ENCODE measurements around the gene PGAM2.

The PGAM2 gene

DNA sequence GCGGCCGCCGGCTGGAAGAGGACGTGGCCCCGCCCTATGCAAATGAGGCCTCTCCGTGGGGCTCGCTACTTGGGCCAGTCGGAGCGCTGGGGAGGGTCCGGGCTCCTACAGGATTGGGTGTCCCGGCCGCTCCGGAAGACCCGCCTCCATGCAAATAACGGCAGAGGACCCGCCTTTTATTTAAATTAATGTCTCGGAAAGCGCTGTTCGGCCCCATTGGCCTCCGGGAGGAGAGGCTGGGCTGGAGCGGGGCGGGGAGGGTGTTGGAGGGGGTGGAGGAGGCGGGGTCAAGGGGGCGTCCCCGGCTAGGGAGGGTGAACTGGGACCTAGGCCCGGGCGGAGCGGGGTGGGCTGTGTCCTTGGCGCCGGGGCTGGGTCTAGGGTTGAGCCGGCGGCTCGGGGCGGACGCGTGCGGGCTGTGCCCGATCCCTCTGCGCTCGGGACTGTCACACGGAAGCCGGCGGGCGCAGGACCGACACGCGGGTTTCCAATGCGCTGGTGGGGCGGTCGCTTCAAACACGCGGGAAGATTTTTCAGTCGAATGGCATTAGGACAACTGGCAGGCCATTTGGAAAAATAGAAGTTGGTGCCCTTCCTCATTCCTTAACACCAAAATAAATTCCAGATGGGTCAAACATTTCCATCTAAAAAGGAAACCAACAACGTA, 17.3 kb upstream of the PGAM2 start:
- DNase-seq: peak; percentile 89

DNA sequence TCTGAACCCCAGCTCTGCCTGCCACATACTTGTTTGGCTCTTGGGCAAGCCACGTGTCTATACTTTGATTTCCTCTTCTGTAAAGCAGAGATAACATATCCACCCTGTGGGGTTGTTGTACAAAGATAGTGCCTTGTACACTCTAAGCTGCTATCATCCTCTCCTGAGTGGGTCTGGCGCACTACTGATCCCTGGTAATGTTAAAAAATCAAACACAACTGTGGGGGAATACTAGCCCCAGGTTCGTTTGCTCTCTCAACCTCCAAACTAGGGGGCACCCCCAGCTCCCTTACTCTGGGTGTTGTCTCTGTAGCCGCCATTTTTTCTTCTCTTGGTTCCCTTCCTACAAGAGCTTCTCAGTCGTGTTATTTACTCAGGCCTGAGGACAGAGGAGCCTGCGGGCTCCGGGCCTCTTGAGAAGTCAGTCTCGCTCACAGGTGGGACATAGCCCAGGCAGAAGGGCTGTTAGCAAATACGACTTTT, 15.9 kb upstream of the PGAM2 start:
- DNase-seq: no peak

DNA sequence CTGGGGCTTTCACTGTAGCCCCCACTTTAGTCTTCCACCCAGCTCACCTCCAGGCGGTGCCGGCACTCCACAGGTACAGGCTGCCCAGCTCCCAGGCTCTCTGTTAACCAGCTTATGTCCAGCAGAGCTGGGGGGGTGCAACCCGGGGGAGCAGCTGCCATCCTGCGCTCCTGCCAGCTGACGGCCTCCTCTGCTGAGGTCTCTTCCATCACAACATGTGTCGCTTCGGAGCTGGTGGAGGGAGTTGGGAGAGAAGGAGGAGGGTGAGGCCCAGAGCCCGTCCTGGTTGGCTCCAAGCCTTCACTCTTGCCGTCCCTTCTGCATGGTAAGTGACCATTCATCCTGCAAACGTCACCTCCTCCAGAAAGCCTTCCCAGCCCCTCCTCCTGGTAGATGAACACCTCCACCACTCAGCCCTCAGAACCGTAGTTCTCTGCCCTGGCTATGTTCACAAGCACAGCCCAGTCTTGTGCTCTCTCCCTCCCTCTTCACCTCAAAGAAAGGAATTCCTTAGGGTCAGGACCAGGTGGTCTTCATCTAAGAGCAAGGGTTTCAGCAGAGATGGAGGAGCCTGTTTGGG, 15.4 kb upstream of the PGAM2 start:
- DNase-seq: no peak

DNA sequence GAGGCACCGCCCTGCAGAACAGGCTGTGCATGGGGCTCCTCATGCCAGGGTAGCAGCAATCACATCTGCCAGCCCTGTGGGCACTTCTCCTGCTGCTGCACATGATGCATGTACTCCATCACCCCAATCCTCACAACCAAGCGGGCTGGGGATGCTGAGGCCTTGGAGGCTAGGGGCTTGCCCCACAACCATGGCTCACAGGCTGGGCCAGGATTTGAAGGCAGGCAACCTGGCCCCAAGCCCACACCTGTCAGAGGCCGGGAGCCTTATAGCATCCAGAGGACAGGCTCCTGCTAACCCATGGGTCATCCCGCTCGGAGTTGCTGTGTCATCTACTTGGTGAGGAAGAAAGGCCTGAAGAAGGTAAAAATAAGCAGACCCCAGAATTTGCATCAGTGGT, 14.8 kb upstream of the PGAM2 start:
- no peak for DNase-seq

DNA sequence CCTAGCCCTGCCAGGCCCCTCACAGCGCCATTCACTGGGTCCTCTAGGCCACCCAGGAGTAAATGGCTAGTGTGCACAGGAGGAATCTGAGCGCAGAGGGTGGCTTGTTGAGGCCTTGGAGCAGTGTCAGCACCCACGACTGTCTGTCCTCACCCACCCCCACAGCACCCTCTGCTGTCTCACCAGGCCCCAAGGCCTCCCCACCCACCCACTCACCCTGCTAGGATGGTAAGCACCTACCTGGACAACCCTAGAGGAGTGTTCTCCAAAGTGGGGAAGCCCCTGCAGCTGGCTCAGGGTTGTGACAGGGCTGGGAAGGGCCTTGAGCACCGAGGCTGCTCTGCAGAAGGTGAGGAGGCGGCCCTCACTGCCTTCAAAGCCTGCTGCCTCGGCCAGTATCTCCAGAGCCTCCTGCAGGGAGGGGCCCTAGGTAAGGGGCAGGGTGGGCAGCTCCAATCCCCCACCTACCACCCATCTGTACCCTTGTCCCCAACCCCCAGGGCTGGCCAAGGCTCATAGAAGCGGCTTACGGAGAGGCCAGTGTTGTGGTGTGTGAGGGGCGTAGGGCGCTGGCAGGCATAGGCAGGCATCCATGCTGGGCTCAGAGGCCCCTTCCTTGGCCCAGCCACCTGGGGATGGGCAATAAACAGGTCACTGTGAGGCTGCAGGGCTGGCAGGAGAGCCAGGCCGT, 14.1 kb upstream of the PGAM2 start:
- DNase-seq: no peak

DNA sequence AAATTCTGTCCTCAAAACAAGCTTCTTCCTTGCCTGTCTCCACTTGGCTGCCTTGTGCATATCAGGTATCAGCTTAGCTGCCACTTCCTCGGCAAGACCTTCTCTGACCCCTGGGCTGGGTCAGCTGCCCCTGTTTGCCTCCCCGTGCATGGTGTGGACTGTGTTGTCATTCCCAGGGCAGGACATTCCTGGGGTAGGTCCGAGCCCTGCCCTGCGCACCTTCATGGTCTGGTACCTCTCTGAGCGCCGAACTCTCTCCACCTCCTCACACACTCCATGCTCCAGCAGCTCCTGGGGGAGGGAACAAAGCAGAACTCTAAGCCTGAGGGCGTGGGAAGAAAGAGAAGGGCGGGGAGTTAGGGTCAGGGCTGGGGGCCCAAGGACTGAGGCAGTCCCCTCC, 13.2 kb upstream of the PGAM2 start:
- DNase-seq: no peak

DNA sequence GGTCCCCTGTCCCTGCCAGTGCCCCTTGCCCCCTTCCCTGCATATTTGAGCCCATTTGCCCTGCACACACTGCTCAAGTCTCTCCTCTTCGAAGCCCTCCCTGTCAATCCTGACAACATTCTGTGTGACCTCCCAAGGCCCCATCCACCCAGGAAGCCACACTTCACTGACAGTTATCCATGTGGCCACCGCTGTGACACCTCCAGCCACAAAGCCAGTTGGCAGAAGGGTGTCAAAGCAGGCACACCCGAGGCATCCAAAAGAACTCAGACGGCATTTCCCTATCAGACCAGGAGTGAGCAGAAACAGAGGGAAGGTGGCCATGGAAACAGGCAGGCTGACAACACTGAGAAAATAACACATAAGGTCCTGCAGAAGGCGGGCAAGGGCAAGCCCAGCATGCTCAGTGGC, 12.3 kb upstream of the PGAM2 start:
- no peak for DNase-seq

DNA sequence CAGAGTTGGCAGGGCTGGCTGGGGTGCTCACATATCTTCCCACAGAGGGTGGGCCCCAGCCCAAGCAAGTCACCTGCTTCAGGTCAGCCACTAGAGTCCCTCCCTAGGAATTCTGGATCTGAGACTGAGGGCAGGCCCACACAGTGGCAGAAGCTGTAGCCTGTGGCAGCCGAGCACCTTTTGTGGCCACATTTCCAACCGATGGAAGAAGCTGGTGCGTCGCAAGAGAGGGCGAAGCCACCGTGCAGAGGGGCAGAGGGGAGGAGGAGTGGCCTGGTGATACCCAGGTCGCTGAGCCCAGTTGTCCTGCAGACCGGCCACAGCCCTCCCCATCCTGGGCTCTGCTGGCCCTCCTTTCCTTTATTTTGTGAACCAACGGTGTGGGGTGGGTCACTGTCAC, 11.7 kb upstream of the PGAM2 start:
- DNase-seq: no peak

DNA sequence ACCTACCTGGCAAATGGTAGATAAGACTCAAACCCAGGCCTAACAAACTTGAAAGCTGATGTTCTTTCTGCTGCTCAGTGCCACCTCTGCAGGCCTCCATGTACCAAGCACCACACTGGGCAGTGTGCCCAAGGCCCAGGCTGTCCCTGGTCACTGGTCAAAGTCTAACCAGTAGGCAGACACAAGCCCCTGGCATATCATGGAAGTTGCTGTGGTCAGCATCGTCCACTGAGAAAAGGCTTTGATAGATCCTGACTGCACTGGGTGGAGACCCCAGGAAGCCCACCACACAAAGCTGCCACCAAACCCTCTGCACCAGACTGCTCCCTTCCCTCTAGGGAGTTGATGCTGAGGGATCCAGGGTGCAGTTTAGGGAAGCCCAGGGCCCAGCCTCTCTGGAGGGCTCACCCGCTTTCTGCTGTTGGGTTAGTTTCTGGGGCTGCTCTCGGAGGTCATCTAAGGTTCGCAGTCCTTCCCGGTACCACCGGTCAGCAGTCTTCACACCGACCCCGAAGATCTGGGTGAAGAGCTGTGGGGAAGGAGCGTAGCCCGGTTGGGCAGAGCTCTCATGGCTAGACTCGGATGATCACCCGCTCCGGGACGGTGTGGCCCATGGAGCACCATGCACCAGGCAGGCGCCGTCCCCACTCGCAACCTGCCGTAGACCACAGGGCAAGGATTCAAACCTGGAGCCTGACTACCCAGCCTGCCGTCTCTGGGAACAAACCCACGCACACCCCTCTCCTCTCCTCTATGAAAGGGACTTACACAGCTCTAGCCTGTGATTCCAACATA, 10.9 kb upstream of the PGAM2 start:
- no peak for DNase-seq

DNA sequence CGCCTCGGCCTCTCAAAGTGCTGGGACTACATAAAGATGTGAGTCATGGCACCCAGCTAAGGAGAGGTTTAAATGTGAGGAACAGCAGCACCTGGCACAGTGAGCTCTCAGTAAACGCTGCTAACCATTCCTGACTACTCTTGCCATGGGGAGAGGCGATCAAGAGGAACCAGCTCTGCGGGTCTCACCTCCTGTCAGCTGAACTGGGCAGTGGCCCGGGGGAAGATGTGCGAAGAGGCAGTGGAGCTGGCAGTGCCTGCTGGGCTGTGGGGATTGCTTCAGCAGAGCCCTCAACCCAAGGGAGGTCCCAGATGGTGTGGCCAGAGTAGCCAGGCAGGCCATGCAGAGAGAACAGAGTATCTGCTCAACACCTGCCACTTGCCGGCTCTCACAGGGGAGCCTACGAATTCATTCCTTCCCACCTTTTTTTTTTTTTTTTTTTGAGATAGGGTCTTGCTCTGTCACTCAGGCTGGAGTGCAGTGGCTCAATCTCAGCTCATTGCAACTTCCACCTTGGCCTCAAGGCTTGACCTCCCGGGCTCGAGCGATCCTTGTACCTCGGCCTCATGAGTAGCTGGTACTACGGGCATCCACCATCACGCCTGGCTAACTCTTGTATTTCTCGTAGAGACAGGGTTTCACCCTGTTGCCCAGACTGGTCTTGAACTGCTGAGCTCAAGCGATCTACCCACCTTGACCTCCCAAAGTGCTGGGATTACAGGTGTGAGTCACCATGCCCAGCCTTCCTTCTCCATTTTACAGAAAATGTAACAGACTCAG, 10.1 kb upstream of the PGAM2 start:
- no peak for DNase-seq

DNA sequence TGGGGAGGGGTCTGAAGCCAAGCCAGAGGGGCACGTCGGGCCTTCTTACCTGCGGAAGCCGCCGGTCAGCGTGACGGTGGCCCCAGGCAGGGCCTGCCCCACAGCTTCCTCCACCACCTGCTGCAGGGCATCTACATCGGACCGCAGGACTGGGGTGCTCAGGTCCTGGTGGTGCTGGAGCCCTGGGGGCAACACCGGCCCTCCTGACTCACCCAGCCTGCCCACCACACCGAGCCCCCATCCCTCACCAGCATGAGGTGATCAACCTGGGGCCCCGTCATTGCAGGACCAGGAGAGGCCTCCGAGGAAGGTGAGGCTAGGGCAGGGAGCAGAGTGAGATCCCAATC, 9.0 kb upstream of the PGAM2 start:
- DNase-seq: no peak

DNA sequence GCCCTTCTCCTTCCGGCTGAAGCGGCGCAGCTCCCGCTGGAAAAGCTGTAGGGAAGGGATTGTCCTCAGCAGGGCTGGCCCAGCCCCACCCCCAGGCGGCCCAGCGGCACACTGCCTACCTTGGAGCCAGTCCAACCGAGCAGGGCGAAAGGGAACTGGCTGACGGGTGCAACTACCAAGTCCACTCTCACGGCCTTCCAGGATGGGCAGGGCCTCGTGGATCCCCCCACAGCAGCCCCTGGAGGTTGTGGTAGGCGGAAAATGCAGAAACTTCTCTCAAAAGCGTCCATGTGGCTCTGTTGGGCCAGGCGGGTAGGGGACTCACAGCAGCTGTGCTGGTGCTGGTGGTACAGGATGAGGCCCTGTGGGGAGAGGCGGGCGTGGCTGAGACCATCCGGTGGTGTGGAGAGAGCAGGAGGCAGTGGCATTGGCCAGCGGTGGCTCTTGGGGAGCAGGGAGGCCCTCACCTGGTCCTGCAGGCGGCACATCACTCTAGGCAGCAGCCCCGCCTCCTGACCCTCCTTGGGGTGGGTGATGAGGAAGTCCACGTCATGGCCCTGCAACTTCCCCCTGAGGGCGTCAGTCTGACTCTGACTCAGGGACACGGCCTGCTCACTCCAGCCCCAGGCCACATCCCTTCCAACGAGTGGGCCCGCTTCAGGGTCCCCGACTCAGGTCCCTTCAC, 8.4 kb upstream of the PGAM2 start:
- no peak for DNase-seq

DNA sequence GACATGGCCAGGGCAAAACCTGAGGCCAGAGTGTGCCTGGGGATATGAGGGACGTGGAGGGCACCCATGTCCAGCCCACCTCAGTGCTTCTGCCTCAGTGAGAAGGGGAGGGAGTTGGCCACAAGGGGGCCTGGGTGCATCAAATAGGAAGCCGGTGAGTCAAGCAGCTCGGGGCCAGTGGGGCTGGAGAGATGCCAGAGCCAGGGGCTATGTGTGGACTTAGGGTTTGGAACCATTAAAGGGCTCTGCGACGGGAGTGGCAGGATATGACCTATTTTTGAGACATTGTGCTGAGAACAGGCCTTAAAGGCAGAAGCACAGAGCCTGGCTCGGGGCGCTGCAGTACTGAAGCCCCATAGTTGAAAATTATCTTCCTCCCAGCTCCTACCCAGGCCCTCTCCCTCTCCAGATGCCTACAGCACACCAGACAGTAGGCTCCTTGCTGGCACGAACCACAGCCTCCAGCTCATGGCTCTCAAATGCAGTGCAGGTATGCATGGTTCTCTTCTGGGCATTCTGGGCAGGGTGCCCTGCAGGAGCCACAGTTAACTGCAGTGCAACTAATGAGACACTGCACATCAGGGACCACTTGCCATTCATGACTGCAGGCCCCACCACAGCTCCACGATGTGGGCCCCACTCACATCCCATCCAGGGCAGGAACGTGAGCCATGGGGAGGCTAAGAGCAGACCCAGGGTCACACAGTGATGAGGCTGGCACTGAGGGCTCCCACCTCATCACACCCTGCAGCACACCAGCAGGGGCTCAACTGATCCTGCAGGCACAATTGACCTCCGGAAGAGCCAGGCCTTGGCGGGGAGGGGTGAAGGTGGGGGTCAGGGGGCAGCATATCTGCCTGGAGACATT, 7.2 kb upstream of the PGAM2 start:
- DNase-seq: no peak

DNA sequence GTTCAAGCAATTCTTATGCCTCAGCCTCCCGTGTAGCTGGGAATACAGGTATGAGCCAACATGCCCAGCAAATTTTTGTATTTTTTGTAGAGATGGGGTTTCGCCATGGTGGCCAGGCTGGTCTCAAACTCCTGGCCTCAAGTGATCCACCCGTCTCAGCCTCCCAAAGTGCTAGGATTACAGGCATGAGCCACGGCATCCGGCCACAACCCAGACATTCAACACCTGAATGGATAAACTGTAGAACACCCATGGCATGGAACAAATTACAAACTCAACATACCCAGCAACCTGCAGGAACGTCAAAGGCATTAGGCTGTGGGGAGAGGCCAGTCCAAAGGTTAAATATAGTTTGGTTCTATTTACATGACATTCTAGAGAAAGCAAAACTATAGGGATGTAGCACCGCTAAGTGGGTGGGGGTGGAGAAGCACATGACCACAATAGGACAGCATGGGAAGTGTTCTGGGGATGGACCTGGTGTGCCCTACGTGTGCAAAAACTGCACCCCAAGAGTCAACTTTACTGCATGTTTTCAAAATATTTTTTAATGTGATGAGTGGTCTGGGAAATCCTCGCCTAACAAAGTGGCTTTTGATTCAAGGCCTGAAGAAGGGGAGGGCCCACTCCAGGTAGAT, 6.5 kb upstream of the PGAM2 start:
- no peak for DNase-seq

DNA sequence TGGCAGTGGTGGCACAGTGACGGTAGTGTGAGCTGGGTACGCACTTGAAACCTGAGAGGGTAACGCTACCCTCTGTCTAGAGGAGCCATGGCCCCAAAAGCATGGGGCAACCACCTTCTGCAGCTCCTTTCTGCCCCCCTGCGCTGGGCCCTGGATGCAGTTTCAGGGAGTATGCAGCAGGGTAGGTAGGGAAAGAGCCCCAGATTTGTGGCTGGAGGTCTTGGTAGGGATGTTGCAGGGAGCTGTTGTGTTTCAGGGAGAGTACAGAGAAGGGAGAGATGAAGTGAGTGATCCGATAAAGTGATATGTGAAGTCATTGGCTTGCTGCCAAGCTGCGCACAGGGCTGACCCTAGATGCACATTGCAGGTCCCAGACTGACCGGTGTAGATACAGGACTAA, 2.7 kb upstream of the PGAM2 start:
- no peak for DNase-seq

DNA sequence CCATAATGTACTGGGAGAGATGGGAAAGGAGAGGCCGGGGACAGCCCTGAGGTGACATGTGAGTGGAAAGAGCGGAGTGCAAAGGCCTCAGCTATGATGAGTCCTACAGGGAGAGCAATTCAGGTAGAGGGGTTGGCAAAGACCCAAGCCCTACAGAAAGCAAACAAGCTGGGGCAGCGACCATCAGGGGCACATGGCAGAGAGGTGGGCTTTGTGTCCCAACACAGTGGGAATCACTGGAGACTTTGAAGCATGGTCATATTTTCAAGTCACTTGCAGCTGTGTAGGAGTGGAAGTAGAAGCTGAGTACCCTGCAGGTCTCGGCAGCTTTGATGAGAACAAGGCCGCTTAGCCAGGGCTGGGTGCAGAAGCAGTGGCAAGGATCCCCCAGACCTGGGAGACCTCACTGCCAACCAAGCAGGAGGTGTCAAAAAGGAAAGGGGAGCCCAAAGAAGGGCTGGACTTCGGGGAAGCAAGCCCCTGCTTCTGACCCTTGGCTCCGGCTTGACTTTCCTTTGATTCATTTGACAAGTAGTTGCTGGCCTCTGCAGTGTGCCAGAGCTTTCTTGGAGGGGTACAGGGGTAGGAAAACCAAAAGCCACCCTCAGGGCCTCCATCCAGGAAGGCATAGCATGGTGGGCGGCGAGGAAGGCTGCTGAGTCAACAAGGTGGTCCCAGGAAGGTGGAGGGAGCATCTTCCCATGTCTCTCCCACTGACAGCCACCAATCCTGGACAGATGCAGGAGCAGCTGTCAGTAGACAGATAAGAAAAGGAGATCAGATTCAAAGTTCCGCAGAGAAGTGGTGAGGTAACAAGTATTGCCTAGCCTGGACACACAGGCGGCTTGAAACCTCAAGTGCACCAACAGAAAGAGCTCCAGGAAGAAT, 1.9 kb upstream of the PGAM2 start:
- DNase-seq: no peak

DNA sequence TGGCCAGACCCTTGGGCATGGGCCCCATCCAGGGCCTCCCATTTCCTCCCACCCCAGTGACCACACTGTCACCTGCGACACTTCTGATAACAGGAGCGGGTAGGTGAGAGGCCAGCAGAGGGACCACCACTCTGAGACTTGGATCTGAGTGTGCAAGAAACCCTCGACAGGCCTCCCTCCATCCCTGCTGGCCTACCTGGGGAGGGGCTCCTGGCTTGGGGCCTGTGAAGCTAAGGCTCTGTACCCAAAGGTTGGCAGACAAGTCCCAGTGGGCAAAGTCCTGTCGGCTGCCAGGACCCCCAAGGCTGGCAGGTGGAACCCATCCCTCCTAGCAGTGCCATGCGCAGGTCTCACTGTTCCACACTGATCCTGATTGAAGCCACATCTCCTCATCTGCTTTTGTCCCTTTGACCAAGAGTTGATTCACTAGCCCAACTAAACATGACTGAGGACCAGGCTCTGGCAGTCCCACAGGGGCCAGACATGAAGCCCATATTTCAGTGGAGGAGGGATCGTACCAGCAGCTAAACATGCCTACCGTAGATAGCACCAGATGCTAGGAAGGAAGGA, 1.2 kb upstream of the PGAM2 start:
- DNase-seq: no peak

DNA sequence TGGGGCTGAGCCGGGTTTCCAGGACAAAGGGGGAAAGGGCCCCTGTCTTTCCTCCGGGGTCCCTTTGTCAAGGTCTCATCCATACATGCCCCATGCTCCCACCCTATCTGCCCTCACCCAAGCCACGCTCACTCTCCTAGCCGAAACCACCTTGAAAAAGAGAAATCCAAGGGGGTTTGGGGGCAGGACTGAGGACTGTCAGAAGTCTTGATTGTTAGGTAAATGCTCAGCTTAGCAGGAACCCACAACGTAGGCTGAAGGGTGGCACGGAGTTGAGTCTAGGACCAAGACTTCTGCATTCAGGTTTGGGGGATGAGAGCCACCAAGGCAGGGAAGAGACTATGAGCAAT, 719 bp upstream of the PGAM2 start:
- no peak for DNase-seq

DNA sequence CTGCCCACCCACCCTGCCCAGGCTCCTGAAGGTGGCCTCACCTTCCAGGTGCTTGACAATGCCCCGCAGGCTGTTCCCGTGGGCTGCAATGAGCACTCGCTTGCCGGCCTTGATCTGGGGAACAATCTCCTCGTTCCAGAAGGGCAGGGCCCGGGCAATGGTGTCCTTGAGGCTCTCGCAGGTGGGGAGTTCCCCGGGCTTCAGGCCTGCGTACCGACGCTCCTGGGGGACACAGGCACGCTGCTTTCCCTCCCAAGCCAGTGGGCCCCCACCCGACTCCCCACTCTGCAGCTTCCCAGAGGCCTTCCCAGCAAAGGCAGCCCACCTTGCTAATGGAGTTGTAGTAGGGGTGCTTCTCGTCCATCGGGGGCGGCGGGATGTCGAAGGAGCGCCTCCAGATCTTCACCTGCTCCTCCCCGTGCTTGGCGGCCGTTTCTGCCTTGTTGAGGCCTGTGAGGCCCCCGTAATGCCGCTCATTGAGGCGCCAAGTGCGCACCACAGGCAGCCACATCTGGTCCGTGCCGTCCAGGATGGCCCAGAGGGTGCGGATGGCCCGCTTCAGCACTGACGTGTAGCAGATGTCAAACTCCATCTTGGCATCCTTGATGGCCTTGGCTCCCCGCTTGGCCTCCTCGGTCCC, 456 bp downstream of the PGAM2 start:
- DNase-seq: no peak
